DOHH2 (cell line): ENCODE measurements around the gene CALHM5.

ENCODE experiments used
- CTCF ChIP-seq: fragments of 200-600 bp; sonication (generic); IDR thresholded peaks from one replicate; pipeline ENCODE4 v1.5.1; 2014; ENCODE audit warnings: antibody characterized with exemption, mild to moderate bottlenecking, low read depth, low read length; ENCODE audit not compliant: poor library complexity, severe bottlenecking
- EZH2phosphoT487 ChIP-seq: fragments of 200-600 bp; sonication (generic); IDR thresholded peaks from 2 replicates; pipeline ENCODE4 v1.6.1; 2017; ENCODE audit warnings: borderline replicate concordance, mild to moderate bottlenecking, antibody characterized with exemption, low read length, moderate library complexity, mixed read lengths

- TF ChIP-seq CTCF (no peak), EZH2phosphoT487 (no peak)
Observed at GRCh38 chr6:116483616-116484015, 27.8 kb upstream of the CALHM5 start.
